Measurements from ENCODE around the gene SNX33. TPM values are rescaled to one million over a fixed set of nuclear protein-coding genes. Genes with fewer than 3 reads are reported as not detected.

Gene SNX33
- total and polyA plus RNA-seq, 2 of the 13 experiments (the other 11 are each of a cell fraction or from before 2014, with no cell fraction given): 11.0 to 11.6 TPM

- TF ChIP-seq NFATC3 (CRISPR knock-in tag; IDR thresholded peaks at IDR 0.05) (no peak), ZNF260 (CRISPR knock-in tag; IDR thresholded peaks at IDR 0.05; ENCODE audit: borderline replicate concordance, low read depth) (no peak), SIN3A (IDR thresholded peaks at IDR 0.05; ENCODE audit: borderline replicate concordance, low read depth, low read length) (peak; percentile 80; the same call in 1 of the 2 replicates), SRSF4 (IDR thresholded peaks at IDR 0.05; ENCODE audit: low read depth, low read length, poor library complexity, severe bottlenecking) (no peak), NR3C1 (CRISPR knock-in tag; IDR thresholded peaks at IDR 0.05) (no peak), MIER2 (CRISPR knock-in tag; IDR thresholded peaks at IDR 0.05) (no peak), SMC3 (IDR thresholded peaks at IDR 0.05; ENCODE audit: low read length) (no peak), IKZF4 (CRISPR knock-in tag; IDR thresholded peaks at IDR 0.05; ENCODE audit: borderline replicate concordance, low read depth, not compliant biosample characterization) (no peak), ZBTB38 (CRISPR knock-in tag; IDR thresholded peaks at IDR 0.05) (peak; percentile 53; the same call in 1 of the 2 replicates), ZNF138 (CRISPR knock-in tag; IDR thresholded peaks at IDR 0.05; ENCODE audit: low read depth) (peak; percentile 15; the same call in 1 of the 2 replicates), ZNF552 (CRISPR knock-in tag; IDR thresholded peaks at IDR 0.05; ENCODE audit: borderline replicate concordance) (no peak), ZNF841 (CRISPR knock-in tag; IDR thresholded peaks at IDR 0.05; ENCODE audit: borderline replicate concordance) (no peak), KLF11 (CRISPR knock-in tag; IDR thresholded peaks at IDR 0.05) (peak; percentile 61; the same call in 1 of the 2 replicates), ATRX (CRISPR knock-in tag; IDR thresholded peaks at IDR 0.05; ENCODE audit: borderline replicate concordance) (no peak), MLLT10 (CRISPR knock-in tag; IDR thresholded peaks at IDR 0.05) (no peak), ZNF660 (CRISPR knock-in tag; IDR thresholded peaks at IDR 0.05; ENCODE audit: borderline replicate concordance, low read depth) (no peak), HOXA3 (CRISPR knock-in tag; IDR thresholded peaks at IDR 0.05) (peak; percentile 81), KDM2A (CRISPR knock-in tag; IDR thresholded peaks at IDR 0.05; ENCODE audit: borderline replicate concordance, low read depth) (peak; percentile 83), SIX4 (CRISPR knock-in tag; IDR thresholded peaks at IDR 0.05) (no peak), ZNF850 (CRISPR knock-in tag; conservative IDR thresholded peaks at IDR 0.05) (peak; percentile 68; the same call in 1 of the 2 replicates), TBL1XR1 (IDR thresholded peaks at IDR 0.05; ENCODE audit: borderline replicate concordance, low read length, partially characterized antibody) (no peak), ZNF3 (CRISPR knock-in tag; IDR thresholded peaks at IDR 0.05) (0 out of 2 replicates have a peak, but pooled peaks have one; percentile 13), ZNF253 (CRISPR knock-in tag; IDR thresholded peaks at IDR 0.05; ENCODE audit: borderline replicate concordance) (no peak)
- TF ChIP-seq, protein P1, sequence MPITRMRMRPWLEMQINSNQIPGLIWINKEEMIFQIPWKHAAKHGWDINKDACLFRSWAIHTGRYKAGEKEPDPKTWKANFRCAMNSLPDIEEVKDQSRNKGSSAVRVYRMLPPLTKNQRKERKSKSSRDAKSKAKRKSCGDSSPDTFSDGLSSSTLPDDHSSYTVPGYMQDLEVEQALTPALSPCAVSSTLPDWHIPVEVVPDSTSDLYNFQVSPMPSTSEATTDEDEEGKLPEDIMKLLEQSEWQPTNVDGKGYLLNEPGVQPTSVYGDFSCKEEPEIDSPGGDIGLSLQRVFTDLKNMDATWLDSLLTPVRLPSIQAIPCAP (CRISPR knock-in tag; IDR thresholded peaks at IDR 0.05; ENCODE audit: low read depth): no peak
- TF ChIP-seq, protein P2, sequence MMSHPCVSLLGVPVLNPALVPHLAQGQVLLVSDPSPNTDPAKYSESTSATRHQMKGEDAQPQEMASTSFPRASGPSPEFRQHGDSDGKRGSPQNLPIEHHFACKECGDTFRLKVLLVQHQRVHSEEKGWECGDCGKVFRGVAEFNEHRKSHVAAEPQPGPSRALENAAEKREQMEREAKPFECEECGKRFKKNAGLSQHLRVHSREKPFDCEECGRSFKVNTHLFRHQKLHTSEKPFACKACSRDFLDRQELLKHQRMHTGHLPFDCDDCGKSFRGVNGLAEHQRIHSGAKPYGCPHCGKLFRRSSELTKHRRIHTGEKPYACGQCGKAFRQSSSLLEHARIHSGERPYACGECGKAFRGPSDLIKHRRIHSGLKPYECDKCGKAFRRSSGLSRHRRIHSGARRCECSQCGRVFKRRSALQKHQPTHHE (CRISPR knock-in tag; IDR thresholded peaks at IDR 0.05; ENCODE audit: borderline replicate concordance): peak; percentile 38; the same call in 1 of the 2 replicates
- TF ChIP-seq, protein P3, sequence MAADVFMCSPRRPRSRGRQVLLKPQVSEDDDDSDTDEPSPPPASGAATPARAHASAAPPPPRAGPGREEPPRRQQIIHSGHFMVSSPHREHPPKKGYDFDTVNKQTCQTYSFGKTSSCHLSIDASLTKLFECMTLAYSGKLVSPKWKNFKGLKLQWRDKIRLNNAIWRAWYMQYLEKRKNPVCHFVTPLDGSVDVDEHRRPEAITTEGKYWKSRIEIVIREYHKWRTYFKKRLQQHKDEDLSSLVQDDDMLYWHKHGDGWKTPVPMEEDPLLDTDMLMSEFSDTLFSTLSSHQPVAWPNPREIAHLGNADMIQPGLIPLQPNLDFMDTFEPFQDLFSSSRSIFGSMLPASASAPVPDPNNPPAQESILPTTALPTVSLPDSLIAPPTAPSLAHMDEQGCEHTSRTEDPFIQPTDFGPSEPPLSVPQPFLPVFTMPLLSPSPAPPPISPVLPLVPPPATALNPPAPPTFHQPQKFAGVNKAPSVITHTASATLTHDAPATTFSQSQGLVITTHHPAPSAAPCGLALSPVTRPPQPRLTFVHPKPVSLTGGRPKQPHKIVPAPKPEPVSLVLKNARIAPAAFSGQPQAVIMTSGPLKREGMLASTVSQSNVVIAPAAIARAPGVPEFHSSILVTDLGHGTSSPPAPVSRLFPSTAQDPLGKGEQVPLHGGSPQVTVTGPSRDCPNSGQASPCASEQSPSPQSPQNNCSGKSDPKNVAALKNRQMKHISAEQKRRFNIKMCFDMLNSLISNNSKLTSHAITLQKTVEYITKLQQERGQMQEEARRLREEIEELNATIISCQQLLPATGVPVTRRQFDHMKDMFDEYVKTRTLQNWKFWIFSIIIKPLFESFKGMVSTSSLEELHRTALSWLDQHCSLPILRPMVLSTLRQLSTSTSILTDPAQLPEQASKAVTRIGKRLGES (CRISPR knock-in tag; IDR thresholded peaks at IDR 0.05; ENCODE audit: borderline replicate concordance): no peak
Observed at GRCh38 chr15:75625542-75626347, 22.0 kb upstream of the SNX33 start, which contains the start of gene SNUPN (continued).
